GM12878 (cell line): Measurements from ENCODE around the gene ITGA5. TPM values are rescaled to one million over a fixed set of nuclear protein-coding genes. Genes with fewer than 3 reads are reported as not detected.

Experiments used
- ATAC-seq: fragments of 200-7000 bp; cut with Tn5 transposase; 3 replicates; pipeline ENCODE4 v1.9.1; 2020; ENCODE audit warnings: mild to moderate bottlenecking, moderate library complexity
- BruUV-seq: library from RNA; stranded (reverse); fragments of 400-500 nt; replicated peaks from 2 replicates; lab custom pipeline; 2021; lab: Mats Ljungman, UMichigan
- CTCF ChIA-PET: fragments of 300-600 bp; sonication (Branson Sonifier 250); formaldehyde crosslinking; extraction: SDS; loops from one replicate; lab custom pipeline; 2021; ENCODE audit warnings: inconsistent platforms; lab: Yijun Ruan, JAX
- POLR2A ChIA-PET: fragments of 350-600 bp; formaldehyde crosslinking; extraction: SDS; loops from one replicate; lab custom pipeline; 2021; ENCODE audit warnings: inconsistent platforms; lab: Charles Lee
- RAD21 ChIA-PET: fragments of 300-600 bp; sonication (Branson Sonifier 250); formaldehyde crosslinking; loops from one replicate; lab custom pipeline; 2023; ENCODE audit warnings: antibody characterized with exemption; ENCODE audit not compliant: unreplicated experiment; lab: Charles Lee
- SMC1A ChIA-PET: fragments of 300-600 bp; sonication (Branson Sonifier 250); formaldehyde crosslinking; loops from one replicate; lab custom pipeline; 2023; ENCODE audit not compliant: unreplicated experiment, uncharacterized antibody; lab: Charles Lee
- DNase-seq: peaks from one replicate; pipeline ENCODE4 v3.0.0-alpha.2; 2011; ENCODE audit warnings: low read depth, low spot score
- FAIRE-seq: peaks from 3 replicates; lab custom pipeline; 2011; peaks lifted over from hg19 to GRCh38; lab: Jason Lieb, UNC
- H2AFZ ChIP-seq: 2 replicates; pipeline ENCODE4 v1.6.0; 2011; ENCODE audit warnings: low read depth, low read length, control low read depth; ENCODE audit not compliant: control insufficient read depth
- H3K27ac ChIP-seq: 2 replicates; pipeline ENCODE4 v1.5.1; 2011; ENCODE audit warnings: control low read depth; ENCODE audit not compliant: control insufficient read depth, insufficient read depth
- H3K27me3 ChIP-seq, 2 experiments: replicated peaks in 1 of 2; 2 replicates each; pipeline versions ENCODE4 v1.6.0 to v1.6.1; 2011; ENCODE audit warnings: low read length in 1 of 2; ENCODE audit not compliant: control insufficient read depth in 2 of 2, insufficient read depth in 2 of 2
- H3K36me3 ChIP-seq, 2 experiments: 2 replicates each; pipeline ENCODE4 v1.5.1; 2011; ENCODE audit warnings: low read length in 1 of 2; ENCODE audit not compliant: control insufficient read depth in 2 of 2, insufficient read depth in 2 of 2
- H3K4me1 ChIP-seq: 2 replicates; pipeline ENCODE4 v1.6.1; 2011; ENCODE audit warnings: mild to moderate bottlenecking, low read length, moderate library complexity, mixed read lengths; ENCODE audit not compliant: control insufficient read depth, insufficient read depth
- H3K4me2 ChIP-seq: 2 replicates; pipeline ENCODE4 v1.6.0; 2011; ENCODE audit warnings: control low read depth; ENCODE audit not compliant: control insufficient read depth, insufficient read depth
- H3K4me3 ChIP-seq: fragments of 200-600 bp; sonication (generic); 2 replicates; pipeline ENCODE4 v1.5.1; 2016
- H3K79me2 ChIP-seq: 2 replicates; pipeline ENCODE4 v1.6.0; 2011; ENCODE audit warnings: low read length; ENCODE audit not compliant: control insufficient read depth, insufficient read depth
- H3K9ac ChIP-seq: 2 replicates; pipeline ENCODE4 v1.8.0; 2011; ENCODE audit warnings: low read length, control low read depth, mixed read lengths; ENCODE audit not compliant: control insufficient read depth, insufficient read depth
- H3K9me3 ChIP-seq: replicated peaks from 3 replicates; pipeline ENCODE4 v1.5.1; 2011; ENCODE audit warnings: mild to moderate bottlenecking, low read length; ENCODE audit not compliant: control insufficient read depth, insufficient read depth
- H4K20me1 ChIP-seq: 2 replicates; pipeline ENCODE4 v1.6.0; 2011; ENCODE audit not compliant: control insufficient read depth, insufficient read depth
- BMI1 ChIP-seq: fragments of 450-650 bp; IDR thresholded peaks from 2 replicates; pipeline ENCODE4 v1.6.1; 2016; ENCODE audit warnings: mild to moderate bottlenecking, moderate library complexity, borderline replicate concordance
- HCFC1 ChIP-seq: fragments of 150-350 bp; IDR thresholded peaks from 2 replicates; pipeline ENCODE4 v1.6.1; 2014; ENCODE audit warnings: low read length
- IKZF2 ChIP-seq, 2 experiments: fragments of 450-650 bp; IDR thresholded peaks; 2 replicates each; pipeline ENCODE4 v1.6.1; 2017; ENCODE audit warnings: mild to moderate bottlenecking in 2 of 2, moderate library complexity in 2 of 2
- NR2C1 ChIP-seq: fragments of 450-650 bp; IDR thresholded peaks from 2 replicates; pipeline ENCODE4 v1.6.1; 2017; ENCODE audit warnings: antibody characterized with exemption, mild to moderate bottlenecking, moderate library complexity
- PAX5 ChIP-seq: IDR thresholded peaks from 2 replicates; pipeline ENCODE4 v1.6.1; 2011; ENCODE audit warnings: low read depth, low read length, borderline replicate concordance
- POU2F2 ChIP-seq: IDR thresholded peaks from 3 replicates; pipeline ENCODE4 v1.6.1; 2011; ENCODE audit warnings: low read depth, mild to moderate bottlenecking, low read length, borderline replicate concordance
- RAD21 ChIP-seq: IDR thresholded peaks from 2 replicates; pipeline ENCODE4 v1.6.1; 2011; ENCODE audit warnings: mild to moderate bottlenecking, low read depth, low read length, moderate library complexity; ENCODE audit not compliant: insufficient read depth
- SMAD5 ChIP-seq: IDR thresholded peaks from 2 replicates; pipeline ENCODE4 v1.6.1; 2016; ENCODE audit warnings: antibody characterized with exemption, low read depth
- ZNF207 ChIP-seq: fragments of 450-650 bp; IDR thresholded peaks from 2 replicates; pipeline ENCODE4 v1.6.1; 2014; ENCODE audit warnings: antibody characterized with exemption, mild to moderate bottlenecking, borderline replicate concordance
- ZNF217 ChIP-seq: fragments of 450-650 bp; IDR thresholded peaks from 2 replicates; pipeline ENCODE4 v1.6.1; 2017; ENCODE audit warnings: antibody characterized with exemption, mild to moderate bottlenecking
- ZNF24 ChIP-seq: fragments of 450-650 bp; IDR thresholded peaks from 2 replicates; pipeline ENCODE4 v1.6.1; 2017; ENCODE audit warnings: antibody characterized with exemption, mild to moderate bottlenecking
- WGBS: methylation state at CpG from one replicate; pipeline ENCODE4 v1.1.6; 2016; ENCODE audit warnings: low lambda C conversion rate; ENCODE audit not compliant: insufficient replicate concordance, insufficient coverage; ENCODE audit errors: missing lambda C conversion rate; 5-methylcytosine and 5-hydroxymethylcytosine counted together
- in situ Hi-C: fragments of 300-500 bp; cut with MboI; formaldehyde crosslinking; loops from 9 replicates; pipeline ENCODE4 v1.14.3; 2018; ENCODE audit warnings: mixed read lengths
- intact Hi-C: fragments of 100-400 bp; cut with micrococcal nuclease; formaldehyde crosslinking; loops from one replicate; pipeline ENCODE4 v1.14.2; 2022; ENCODE audit not compliant: unreplicated experiment
- polyA plus RNA-seq, 11 experiments: library from polyadenylated mRNA; depleted of rRNA in 4 of 11; unstranded in 6 of 11; stranded (reverse) in 5 of 11; fragments of >200 nt; fragmentation: Nextera tagmentation in 4 of 11; fragmentation: Illumina TruSeq in 1 of 11; extraction: Ambion mirVana in 4 of 11; extraction: Trizol in 1 of 11; gene quantifications; 1 replicate in 1 of 11; 2 replicates in 10 of 11; pipeline versions ENCODE4 v1.2.1 to v1.2.3, GENCODE V29; 2011 to 2016; ENCODE audit warnings: inconsistent platforms in 2 of 11, missing spikeins in 2 of 11, low read depth in 1 of 11
- total RNA-seq, 4 experiments: library from RNA; depleted of rRNA in 3 of 4; stranded (reverse); fragments of >200 nt in 3 of 4; fragmentation: Illumina TruSeq in 1 of 4; extraction: Trizol in 1 of 4; gene quantifications; 2 replicates each; pipeline versions ENCODE4 v1.2.1 to v1.2.3, GENCODE V29; 2013 to 2021
- TF ChIP-seq, protein P1 (sequence below): IDR thresholded peaks from 2 replicates; pipeline ENCODE4 v1.6.1; 2011; ENCODE audit warnings: mild to moderate bottlenecking, low read depth, low read length, moderate library complexity; ENCODE audit not compliant: insufficient replicate concordance
- TF ChIP-seq, protein P2 (sequence below): fragments of 450-650 bp; IDR thresholded peaks from 2 replicates; pipeline ENCODE4 v1.6.1; 2018; ENCODE audit warnings: mild to moderate bottlenecking, low read depth, moderate library complexity; ENCODE audit not compliant: partially characterized antibody

Gene ITGA5
- total and polyA plus RNA-seq, 10 of the 15 experiments (the other 5 are each of a cell fraction or from before 2014, with no cell fraction given): 0.15 to 22.5 (median 0.61) TPM

DNA sequence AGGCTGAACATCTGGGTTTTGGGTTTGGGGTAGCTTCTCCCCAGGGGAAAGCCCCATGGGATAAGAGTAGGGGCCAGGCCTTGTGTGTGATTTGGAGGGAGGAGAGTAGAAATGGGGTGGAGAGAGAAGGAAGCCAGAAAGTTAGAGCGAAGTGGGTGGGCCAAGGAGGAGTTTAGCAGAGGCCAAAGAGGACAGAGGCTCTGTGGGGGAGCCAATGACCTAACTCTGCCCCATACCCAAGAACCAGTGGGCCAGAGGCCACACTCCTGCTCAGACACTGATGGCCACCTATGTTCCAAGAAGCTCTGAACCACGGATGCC is 43.8 kb downstream of the ITGA5 start:
- H3K27me3 ChIP-seq: no peaks in the 10 kb centered on the region
- H3K9me3 ChIP-seq: no peaks in the 10 kb centered on the region
- H3K4me1 ChIP-seq: peaks cover 8% of the 10 kb centered on the region; the same call in 1 of the 2 replicates
- ChIA-PET POLR2A (no interaction called here), RAD21 (interaction anchor here (1.6 kb wide), 1 partner anchor 16 kb away, joined by 5 read pairs; no protein-coding TSS in a partner anchor), SMC1A (no interaction called here), CTCF (interaction anchor here (1.2 to 1.9 kb wide), 6 partner anchors 14 to 160 kb away, joined by 3 to 5 read pairs (median 4); partner anchors contain the start of gene COPZ1)
- DNase-seq: no peak
- H3K4me3 ChIP-seq: no peak overlapping the region
- FAIRE-seq: no peak
- no TSS peak for BruUV-seq
- H3K79me2 ChIP-seq: no peaks in the 10 kb centered on the region
- intact Hi-C loops (loop anchor here (10.0 kb wide), 1 partner anchor 370 kb away; the partner anchor contains the start of genes HOXC8 and HOXC9), in situ Hi-C loops (no loop called here)
- TF ChIP-seq SMAD5 (no peak), BMI1 (no peak), IKZF2 (IDR thresholded peaks at IDR 0.05) (no peak), ZNF207 (no peak), NR2C1 (no peak), ZNF217 (no peak), POU2F2 (no peak), HCFC1 (no peak), ZNF24 (no peak), PAX5 (no peak), RAD21 (no peak)
- TF ChIP-seq, protein P1, sequence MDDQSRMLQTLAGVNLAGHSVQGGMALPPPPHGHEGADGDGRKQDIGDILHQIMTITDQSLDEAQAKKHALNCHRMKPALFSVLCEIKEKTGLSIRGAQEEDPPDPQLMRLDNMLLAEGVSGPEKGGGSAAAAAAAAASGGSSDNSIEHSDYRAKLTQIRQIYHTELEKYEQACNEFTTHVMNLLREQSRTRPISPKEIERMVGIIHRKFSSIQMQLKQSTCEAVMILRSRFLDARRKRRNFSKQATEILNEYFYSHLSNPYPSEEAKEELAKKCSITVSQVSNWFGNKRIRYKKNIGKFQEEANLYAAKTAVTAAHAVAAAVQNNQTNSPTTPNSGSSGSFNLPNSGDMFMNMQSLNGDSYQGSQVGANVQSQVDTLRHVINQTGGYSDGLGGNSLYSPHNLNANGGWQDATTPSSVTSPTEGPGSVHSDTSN: no peak
- TF ChIP-seq, protein P2, sequence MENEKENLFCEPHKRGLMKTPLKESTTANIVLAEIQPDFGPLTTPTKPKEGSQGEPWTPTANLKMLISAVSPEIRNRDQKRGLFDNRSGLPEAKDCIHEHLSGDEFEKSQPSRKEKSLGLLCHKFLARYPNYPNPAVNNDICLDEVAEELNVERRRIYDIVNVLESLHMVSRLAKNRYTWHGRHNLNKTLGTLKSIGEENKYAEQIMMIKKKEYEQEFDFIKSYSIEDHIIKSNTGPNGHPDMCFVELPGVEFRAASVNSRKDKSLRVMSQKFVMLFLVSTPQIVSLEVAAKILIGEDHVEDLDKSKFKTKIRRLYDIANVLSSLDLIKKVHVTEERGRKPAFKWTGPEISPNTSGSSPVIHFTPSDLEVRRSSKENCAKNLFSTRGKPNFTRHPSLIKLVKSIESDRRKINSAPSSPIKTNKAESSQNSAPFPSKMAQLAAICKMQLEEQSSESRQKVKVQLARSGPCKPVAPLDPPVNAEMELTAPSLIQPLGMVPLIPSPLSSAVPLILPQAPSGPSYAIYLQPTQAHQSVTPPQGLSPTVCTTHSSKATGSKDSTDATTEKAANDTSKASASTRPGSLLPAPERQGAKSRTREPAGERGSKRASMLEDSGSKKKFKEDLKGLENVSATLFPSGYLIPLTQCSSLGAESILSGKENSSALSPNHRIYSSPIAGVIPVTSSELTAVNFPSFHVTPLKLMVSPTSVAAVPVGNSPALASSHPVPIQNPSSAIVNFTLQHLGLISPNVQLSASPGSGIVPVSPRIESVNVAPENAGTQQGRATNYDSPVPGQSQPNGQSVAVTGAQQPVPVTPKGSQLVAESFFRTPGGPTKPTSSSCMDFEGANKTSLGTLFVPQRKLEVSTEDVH: no peak
- H3K36me3 ChIP-seq: no peaks in the 10 kb centered on the region
- no peak overlapping the region for H2AFZ ChIP-seq
- WGBS: 4% methylated on average over 2 of the region's 2 CpGs
- H3K4me2 ChIP-seq: no peak overlapping the region
- H3K9ac ChIP-seq: no peak overlapping the region
- no peak overlapping the region for H3K27ac ChIP-seq
- no peaks in the 10 kb centered on the region for H4K20me1 ChIP-seq
- no peak for ATAC-seq
